ENCODE measurements around the gene GPC5. TPM values are rescaled to one million over a fixed set of nuclear protein-coding genes. Genes with fewer than 3 reads are reported as not detected.

The GPC5 gene
- total and polyA plus RNA-seq, 2 of the 8 experiments (the other 6 are each of a cell fraction or from before 2014, with no cell fraction given): 0.20 to 0.39 TPM

GRCh38 chr13:92802776-92803175, 1404.4 kb downstream of the GPC5 start:
- CTCF ChIA-PET (ENCODE audit: partially characterized antibody): interaction anchor here (1.2 kb wide), 1 partner anchor 13 kb away, joined by 4 read pairs; no protein-coding TSS in a partner anchor
- Histone ChIP-seq H2AK5ac (ENCODE audit: low read depth, low read length) (no peak overlapping the region), H2AFZ (ENCODE audit: low read length) (no peak overlapping the region), H3K4ac (replicated peaks; ENCODE audit: insufficient read length, low read depth, low read length) (no peak overlapping the region), H3K23ac (ENCODE audit: insufficient read length) (no peak overlapping the region), H2BK5ac (ENCODE audit: low read depth, low read length) (no peak overlapping the region), H3K56ac (replicated peaks; ENCODE audit: insufficient read length, low read depth, low read length) (no peak overlapping the region), H3K79me1 (ENCODE audit: low read depth, low read length) (no peaks in the 10 kb centered on the region), H4K91ac (replicated peaks; ENCODE audit: insufficient read length, low read length) (no peak overlapping the region), H3K18ac (ENCODE audit: extremely low read depth, low read length) (no peak overlapping the region), H3K27me3 (replicated peaks in 1 of 4; ENCODE audit: control insufficient read depth in 3 of 4, extremely low read depth in 1 of 4, insufficient read depth in 3 of 4, low read length in 3 of 4) (no peaks in the 10 kb centered on the region), H3K4me1 (replicated peaks in 1 of 4; ENCODE audit: control insufficient read depth in 3 of 4, insufficient read depth in 4 of 4, low read length in 3 of 4) (no peaks in the 10 kb centered on the region), H4K20me1 (replicated peaks in 1 of 2; ENCODE audit: control insufficient read depth in 1 of 2, insufficient read depth in 2 of 2, low read length in 2 of 2) (no peaks in the 10 kb centered on the region), H3K9ac (replicated peaks in 1 of 4; ENCODE audit: extremely low read depth in 1 of 4, low read depth in 3 of 4, low read length in 3 of 4) (no peak overlapping the region), H3K9me3 (ENCODE audit: insufficient read depth in 2 of 2, low read depth in 1 of 2, low read length in 1 of 2) (no peaks in the 10 kb centered on the region), H2BK120ac (replicated peaks; ENCODE audit: low read depth, low read length) (no peak overlapping the region), H3K36me3 (ENCODE audit: control insufficient read depth in 2 of 4, insufficient read depth in 4 of 4, low read length in 3 of 4) (no peaks in the 10 kb centered on the region), H2BK15ac (ENCODE audit: low read length) (no peak overlapping the region), H3K4me2 (ENCODE audit: insufficient read depth in 1 of 2, low read depth in 2 of 2, low read length in 2 of 2) (no peak overlapping the region), H4K5ac (ENCODE audit: insufficient read length, low read depth, low read length) (no peak overlapping the region), H3K4me3 (ENCODE audit: extremely low read depth in 1 of 4, insufficient read depth in 2 of 4, low read depth in 3 of 4, low read length in 4 of 4) (no peak overlapping the region), H3K14ac (ENCODE audit: insufficient read length) (no peak overlapping the region), H4K8ac (ENCODE audit: extremely low read depth, insufficient read depth, low read length) (no peak overlapping the region), H2BK20ac (ENCODE audit: low read length) (no peak overlapping the region), H3K23me2 (ENCODE audit: low read depth, low read length) (no peaks in the 10 kb centered on the region), H3K27ac (ENCODE audit: low read depth, low read length) (no peak overlapping the region), H3K79me2 (ENCODE audit: control insufficient read depth in 1 of 2, insufficient read depth in 2 of 2, low read length in 2 of 2) (no peaks in the 10 kb centered on the region), H2BK12ac (ENCODE audit: low read depth, low read length) (no peak overlapping the region)
- TF ChIP-seq SP4 (IDR thresholded peaks at IDR 0.05; ENCODE audit: low read length) (no peak), NANOG (IDR thresholded peaks at IDR 0.05; ENCODE audit: insufficient read depth, low read depth, low read length, poor library complexity, severe bottlenecking) (no peak), USF2 (IDR thresholded peaks at IDR 0.05; ENCODE audit: low read length) (no peak), TAF7 (optimal IDR thresholded peaks at IDR 0.05; ENCODE audit: borderline replicate concordance, low read depth, low read length) (no peak), CBX5 (IDR thresholded peaks at IDR 0.05; ENCODE audit: low read depth, low read length) (no peak), SIRT6 (IDR thresholded peaks at IDR 0.05; ENCODE audit: low read length) (no peak), JUN (IDR thresholded peaks at IDR 0.05; ENCODE audit: low read depth, low read length) (no peak)
- no peak for DNase-seq (ENCODE audit: low read depth in 1 of 2, low spot score in 2 of 2)
- POLR2A ChIA-PET (ENCODE audit: partially characterized antibody): no interaction called here
- no peak for FAIRE-seq
- 80% methylated on average over 1 of the region's 1 CpG; no CpG with 5 or more reads in 1 of the 2 experiments for WGBS, 2 experiments (ENCODE audit: extremely low coverage in 1 of 2, insufficient coverage in 1 of 2, insufficient read length in 1 of 2, insufficient replicate concordance in 2 of 2, low coverage in 1 of 2, low lambda C conversion rate in 2 of 2, missing lambda C conversion rate in 1 of 2)

All from H1 (cell line).